Stimulated activated CD4-positive, alpha-beta T cell treated with anti-CD3 and anti-CD28 coated beads, TNF-alpha, amount 100 ng/mL, for 24 hours (primary cell): ENCODE measurements around the gene WDR3.

Experiments
- DNase-seq, 3 experiments: peaks; one replicate each; pipeline ENCODE4 v3.0.0-alpha.2; 2020; ENCODE audit warnings: low read depth in 3 of 3

Gene WDR3

DNA sequence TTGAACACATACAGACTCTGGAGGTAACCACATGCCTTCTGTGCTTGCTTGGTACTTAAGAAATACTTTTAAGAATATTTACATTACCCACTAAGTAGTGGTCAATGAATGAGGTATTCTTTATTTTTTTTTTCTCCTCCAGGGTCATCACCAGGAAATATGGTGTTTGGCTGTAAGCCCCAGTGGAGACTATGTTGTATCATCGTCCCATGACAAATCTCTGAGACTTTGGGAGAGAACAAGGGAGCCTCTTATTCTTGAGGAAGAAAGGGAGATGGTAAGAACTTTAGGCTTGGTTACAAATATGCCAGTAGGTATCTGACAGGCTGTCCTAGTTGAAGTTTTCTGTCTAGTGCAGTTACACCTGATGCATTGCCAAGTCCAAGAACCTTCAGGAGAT, 22.8 kb downstream of the WDR3 start:
- no peak for DNase-seq

- DNase-seq, result no peak
Measured at GRCh38 chr1:117959364-117959763, 29.8 kb downstream of the WDR3 start.

GRCh38 chr1:117964290-117965038, 34.9 kb downstream of the WDR3 start:
- no peak for DNase-seq

DNA sequence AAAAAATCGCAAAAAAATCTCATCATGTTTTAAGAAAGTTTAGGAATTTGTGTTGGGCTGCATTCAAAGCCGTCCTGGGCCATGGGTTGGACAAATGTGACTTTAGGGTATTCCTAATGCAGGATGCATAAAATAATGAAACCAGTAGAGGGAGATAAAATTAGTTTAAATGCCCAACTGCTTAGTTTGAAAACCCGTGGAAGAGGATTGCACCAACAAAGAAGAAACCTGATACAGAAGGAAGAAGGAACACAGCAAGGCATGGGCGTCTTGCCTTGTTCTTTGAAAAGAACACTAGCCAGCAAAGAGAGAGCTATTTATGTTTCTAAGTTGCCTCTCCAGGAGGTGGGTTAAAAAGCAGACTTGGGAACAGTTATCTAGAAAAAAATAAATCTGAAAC, 37.9 kb downstream of the WDR3 start:
- DNase-seq, result no peak

DNA sequence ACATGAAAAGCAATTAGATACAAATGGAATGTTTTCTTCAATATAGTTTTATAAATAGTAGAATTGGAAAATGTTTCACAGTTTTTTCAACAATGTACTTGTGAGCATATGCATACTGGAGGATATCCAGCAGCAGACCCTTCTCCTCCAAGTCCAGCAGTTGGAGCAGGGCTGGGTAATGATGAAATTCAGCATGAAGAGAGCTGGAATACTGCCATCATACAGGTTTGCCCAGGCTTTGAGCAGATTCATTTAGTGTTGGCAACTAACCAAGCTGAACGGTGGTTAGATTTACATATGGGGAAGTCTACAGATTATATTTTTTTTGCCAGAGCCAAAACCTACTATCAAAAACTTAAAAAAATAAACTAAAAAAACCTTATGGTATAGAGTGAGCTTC, 38.3 kb downstream of the WDR3 start:
- DNase-seq, result no peak

DNA sequence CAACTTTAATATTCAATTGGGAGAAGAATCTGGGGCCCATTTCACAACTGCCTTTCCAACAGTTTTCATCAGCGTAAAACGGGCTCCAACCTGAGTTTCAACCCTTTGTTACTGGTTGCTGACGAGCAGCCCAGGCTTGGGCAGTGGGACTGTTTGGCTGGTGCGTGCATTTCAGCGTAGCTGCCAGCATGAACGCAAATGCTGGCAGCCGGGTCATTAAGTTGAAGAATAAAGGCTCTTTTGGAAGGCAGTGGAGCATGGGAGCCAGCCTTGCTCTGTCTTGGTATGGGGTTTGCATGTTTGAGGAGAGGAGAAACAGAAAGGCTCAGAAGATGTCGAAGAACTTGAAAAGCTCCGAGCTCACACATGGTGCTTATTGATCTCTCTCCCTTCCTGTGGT, 40.7 kb downstream of the WDR3 start:
- DNase-seq, result no peak

DNA sequence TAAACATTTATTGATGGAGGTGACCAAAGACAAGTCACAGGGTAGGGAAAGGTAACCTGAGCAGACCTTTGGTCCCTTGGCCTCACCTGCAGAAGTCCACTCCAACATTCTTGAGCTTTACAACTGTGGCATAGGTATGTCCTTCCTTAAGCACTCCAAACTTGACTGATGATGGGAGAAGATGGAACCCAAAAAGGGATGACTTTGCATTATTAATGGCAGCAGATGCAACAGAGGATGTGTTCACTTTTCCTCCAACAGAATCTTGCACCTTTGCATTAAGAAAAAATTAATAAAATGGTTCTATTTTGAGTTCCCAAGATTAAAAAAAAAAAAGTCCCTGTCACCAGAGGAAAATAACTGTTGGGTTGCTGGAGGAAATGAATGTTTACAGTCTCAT, 42.2 kb downstream of the WDR3 start:
- DNase-seq, result no peak

DNA sequence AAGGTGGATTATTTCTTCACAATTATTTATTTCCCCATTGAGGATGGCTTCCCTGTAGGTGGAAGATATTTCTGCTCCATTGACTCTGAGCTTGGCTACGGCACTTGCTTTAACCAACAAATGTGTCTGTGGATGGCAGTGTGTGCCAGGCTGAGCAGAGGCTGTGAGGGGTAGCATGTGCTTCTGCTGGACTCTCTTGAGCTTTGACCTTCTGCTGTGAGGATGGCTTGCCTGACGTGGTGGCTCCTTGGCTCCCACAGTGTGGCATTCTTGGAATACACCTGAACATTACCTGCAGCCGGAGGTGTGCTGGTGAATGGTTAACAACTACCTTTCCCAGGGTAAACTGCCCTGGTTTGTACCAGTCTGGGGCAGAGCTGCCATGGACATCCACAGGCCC, 46.8 kb downstream of the WDR3 start:
- no peak for DNase-seq

- no peak for DNase-seq
Measured at GRCh38 chr1:117981455-117982192, 52.1 kb downstream of the WDR3 start.

- DNase-seq, result no peak
Measured at GRCh38 chr1:117985239-117985638, 55.7 kb downstream of the WDR3 start.

DNA sequence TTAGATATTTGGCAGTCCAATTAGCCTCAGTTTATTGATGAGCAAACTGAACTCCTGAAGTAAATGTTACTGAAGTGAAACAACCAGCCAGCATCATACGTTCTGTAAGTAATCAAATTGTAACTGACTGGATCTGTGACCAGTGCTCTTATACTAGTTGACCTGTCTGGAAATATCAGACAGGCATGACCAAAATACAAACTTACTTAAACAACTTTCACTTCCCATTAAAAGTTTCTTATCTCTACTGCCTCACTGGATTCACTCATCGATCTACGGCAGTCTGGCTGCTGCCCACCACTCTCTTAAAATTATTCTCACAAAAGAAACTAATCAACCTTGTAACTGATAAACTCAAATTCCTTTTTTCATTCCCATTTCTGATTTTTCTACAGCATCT, 56.4 kb downstream of the WDR3 start:
- DNase-seq, result no peak

GRCh38 chr1:118004312-118004711, 74.8 kb downstream of the WDR3 start:
- DNase-seq, result no peak

GRCh38 chr1:118007391-118007790, 77.9 kb downstream of the WDR3 start:
- DNase-seq, result no peak

- DNase-seq, result no peak
Measured at GRCh38 chr1:118008011-118008410, 78.5 kb downstream of the WDR3 start.

DNA sequence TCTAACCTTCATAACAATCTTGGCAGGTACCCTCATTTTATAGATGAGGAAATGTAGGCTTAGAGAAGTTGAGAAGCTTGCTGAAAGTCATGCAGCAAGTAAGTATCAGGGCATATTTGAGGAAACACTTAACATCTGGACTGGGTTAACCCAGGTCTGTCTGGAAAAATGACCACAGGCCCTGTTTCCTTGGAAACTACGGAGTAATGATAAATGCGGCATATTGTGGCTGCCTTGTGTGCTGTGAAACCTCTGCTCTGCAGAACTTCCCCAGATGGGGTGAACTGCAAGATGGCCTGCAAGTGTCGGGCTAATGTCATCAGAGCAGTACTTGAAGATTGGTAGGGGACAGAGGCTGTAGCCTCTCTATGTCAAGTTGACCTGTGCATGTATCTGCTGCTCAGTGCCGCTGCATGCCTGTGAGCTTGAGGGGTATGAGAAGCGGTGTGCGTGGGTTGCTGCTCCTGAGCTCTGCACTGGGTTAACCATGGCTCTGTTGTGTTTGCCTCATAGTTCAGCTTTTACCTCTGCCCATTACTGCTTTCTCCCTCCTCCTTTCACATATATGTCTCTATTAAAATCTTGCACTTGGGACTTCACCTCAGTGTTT, 83.1 kb downstream of the WDR3 start:
- no peak for DNase-seq

DNA sequence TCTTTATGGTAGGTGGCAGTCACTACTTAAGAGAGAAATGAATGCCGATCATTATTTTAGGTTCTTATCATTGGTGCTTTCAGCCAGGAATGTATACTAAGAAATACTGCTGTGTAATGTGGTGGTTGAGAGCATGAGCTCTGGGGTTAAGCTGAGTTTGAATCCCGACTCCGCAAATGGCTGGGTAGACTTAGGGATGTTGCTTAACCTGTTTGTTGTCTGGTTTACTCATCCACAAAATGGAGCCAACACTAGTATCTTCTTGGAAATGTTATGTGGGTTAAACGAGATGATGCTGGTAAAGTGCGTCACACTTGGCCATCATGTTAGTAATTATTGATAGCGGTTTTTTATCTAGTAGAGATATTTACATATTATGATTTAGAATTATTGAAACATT, 83.8 kb downstream of the WDR3 start:
- DNase-seq, result no peak

DNA sequence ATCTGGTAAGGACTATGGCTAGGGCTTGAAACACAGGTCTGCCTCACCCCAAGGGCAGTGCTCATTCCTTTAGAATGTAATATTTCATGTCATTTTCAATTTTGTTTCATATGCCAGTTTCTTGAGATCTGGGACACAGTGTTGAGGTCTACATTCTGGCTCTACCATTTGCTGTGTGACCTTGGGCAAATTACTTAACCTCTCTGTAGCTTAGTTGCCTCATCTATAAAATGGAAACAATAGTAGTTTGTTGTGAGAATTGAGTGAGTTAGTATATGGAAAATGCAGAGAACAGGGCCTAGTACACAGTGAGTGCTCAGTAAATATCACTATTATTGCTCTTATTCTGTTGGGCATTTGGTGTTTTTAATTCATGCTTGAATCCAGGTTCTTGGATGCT, 84.4 kb downstream of the WDR3 start:
- no peak for DNase-seq
